Cortex of kidney (tissue), 1 donor: Measurements from ENCODE around the gene NFX1.

Experiments
- DNase-seq: peaks from one replicate; lab custom pipeline; 2025; lab: John Stamatoyannopoulos, UW

Gene NFX1

DNA sequence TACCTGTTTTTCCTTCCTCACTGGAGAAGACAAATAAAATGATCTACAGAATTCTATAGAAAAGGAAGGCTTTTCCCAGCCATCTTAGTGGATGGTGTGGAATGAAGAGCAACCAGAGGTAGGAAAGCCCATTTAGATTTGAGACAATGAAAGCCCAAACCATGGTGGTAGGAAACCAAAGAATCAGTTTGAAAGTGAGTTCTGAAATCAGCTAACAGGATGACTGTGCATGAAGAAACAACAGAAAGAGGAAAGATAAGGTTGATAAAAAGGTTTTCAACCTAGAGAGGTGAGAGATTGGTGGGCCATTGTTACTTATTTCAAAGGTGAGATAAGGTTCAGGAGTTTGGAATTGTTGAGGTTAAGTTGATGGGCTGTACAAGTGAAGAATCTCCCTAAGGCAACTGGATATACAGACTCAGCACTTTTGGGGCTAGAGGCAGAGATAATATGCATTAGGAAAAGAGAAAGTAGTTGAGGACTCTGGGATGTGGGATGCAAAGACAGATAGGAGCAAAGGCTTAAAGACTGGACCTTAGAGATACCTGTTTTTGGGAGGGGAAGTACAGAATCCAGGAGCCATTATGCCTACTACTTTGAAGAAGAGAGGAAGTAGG is 23.1 kb upstream of the NFX1 start:
- DNase-seq = no peak

DNA sequence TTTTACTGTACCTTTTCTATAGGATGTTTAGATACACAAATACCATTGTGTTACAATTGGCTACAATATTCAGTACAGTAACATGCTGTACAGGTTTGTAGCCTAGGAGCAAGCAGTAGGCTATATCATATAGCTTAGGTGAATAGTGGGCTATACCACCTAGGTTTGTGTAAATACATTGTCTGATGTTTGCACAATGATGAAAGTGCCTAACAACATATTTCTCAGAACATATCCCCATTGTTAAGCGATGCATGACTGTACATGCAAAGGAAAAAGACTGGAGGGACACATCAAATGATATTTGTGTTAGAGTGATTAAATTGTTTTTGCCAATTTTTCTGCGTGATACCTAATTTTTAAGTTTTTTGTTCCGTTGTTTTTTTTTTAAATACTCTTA is 20.2 kb upstream of the NFX1 start:
- no peak for DNase-seq

DNA sequence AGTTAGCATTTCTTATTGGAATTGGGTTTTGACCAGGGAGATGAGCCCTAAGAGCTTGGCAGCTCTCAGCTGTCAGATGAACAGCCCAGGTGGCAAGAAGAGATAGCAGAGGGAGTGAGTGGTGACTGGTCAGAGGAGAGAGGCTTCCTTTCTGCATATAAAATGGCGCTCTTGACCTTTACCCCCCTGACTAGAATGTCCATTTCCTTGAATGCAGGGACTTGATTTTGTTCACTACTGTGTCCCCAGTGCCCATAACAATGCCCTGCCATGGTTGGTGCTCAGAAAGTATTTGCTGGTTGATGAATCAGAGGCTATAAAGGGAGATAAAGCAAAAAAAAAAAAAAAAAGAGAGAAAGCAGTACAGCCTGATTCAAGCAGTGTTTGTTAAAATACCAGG is 18.3 kb upstream of the NFX1 start:
- no peak for DNase-seq

DNA sequence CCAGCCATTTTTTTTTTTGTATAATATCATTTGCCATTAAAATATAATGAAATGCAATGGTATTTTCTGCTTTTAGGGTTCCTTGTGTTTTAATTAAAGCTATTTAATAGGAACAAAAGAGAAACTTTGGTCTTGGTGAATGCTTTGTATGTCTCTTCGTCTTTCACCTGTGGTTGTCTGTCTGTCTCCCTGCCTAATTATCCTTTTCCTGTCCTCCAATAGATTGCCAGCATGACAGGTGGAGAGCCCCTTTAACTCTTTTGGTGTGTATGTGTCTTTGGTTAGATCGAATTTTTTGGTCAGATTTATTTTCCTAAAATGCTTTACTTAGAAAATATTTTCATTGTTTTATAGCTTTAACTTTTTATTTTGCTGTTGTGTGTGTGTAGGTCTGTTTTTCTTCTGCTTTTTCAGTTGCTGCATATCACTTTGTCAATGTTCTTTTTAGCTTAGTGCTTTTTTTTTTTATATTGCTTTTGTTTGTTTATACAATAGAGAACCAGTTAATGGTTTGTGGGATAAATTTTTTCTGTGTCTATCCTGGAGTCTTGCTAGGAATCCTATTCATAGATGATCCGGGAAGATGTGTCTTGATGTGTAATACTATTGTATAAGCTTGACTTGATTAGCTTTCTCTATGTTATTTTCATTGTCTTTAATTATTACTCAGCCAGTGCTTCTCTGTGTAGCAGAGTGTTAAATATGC is 16.9 kb upstream of the NFX1 start:
- no peak for DNase-seq

DNA sequence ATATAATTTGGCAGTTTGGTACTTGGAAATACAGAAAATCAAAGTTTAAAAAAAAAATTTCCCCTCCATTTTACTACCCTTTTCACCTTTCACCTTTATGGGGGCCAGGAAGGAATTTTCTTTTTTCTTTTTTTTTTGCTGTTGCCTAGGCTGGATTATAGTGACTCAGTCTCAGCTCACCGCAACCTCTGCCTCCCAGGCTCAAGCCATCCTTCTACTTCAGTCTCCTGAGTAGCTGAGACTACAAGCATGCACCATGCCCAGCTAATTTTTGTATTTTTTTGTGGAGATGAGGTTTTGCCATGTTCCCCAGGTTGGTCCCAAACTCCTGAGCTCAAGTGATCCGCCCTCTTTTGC is 16.4 kb upstream of the NFX1 start:
- DNase-seq = no peak

DNA sequence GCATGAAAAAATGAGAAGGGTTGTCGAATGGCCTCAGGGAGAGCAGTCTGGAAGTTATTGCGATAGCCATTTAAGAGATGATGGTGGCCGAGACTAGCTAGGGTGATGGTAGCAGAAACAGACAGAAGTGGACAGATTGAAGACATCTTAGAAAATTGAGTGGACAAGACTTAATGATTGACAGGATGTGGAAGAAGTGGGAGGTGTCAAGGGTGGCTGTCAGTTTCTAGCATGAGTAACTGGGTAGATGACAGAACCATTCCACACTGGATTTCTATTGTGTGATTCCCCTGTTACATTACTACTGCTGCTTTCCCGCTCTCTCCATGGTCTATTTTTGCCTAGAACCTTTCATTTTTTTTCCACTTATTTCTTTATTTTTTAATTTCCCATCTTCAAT is 12.8 kb upstream of the NFX1 start:
- DNase-seq = no peak

DNA sequence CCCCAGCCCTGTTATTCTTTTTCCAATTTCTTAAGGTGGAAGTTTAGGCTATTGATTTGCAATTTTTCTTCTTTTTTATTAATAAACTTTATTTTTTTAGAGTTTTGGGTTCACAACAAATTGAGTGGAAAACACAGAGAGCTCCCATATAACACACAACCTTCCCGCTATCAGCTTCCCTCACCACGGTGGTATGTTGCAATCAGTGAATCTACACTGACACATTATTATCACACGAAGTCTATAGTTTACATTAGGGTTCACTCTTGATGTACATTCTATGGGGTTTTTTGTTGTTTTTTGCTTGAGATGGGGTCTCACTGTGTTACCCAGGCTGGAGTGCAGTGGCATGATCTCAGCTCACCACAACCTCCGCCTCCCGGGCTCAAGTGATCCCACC is 4.8 kb upstream of the NFX1 start:
- DNase-seq = no peak

DNA sequence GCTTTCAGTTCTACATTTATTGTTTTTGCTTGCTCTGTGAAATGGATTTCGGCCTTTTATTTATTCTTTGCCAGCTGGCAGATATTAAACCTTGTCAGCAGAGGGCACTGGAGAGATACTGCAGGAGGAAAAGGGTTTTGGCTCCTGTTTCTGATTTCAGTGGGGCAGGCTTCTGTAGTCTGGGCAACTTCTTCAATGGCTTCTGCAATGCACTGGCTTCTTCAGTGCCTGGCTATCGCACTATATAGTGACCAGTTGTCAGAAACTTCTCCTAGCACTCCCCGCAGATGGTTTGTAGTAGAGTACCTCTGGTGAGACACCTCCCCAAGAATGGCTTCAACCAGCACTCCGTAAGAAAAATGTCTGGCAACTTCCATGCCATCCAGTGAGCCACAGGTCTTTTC is 3.2 kb upstream of the NFX1 start:
- no peak for DNase-seq

DNA sequence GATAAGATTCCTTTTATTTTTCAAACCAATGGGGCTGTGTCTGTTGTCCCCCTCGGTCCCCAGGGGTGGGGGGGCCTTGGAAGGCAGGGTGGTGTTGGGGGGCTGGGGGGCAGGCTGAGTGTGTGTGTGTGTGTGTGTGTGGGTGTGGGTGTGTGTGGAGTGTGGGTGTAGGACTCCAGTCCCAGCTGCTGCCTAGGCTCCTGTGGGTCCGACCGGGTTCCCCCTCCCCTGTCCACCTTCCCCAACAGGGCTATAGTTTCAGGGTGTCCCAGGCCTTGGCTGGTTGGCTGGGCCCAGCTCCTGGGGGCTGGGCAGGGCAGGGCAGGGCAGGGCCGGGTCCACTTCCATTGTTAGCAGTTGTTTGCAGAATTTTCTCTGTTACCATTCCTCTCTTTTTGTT is 2.1 kb upstream of the NFX1 start:
- no peak for DNase-seq

DNA sequence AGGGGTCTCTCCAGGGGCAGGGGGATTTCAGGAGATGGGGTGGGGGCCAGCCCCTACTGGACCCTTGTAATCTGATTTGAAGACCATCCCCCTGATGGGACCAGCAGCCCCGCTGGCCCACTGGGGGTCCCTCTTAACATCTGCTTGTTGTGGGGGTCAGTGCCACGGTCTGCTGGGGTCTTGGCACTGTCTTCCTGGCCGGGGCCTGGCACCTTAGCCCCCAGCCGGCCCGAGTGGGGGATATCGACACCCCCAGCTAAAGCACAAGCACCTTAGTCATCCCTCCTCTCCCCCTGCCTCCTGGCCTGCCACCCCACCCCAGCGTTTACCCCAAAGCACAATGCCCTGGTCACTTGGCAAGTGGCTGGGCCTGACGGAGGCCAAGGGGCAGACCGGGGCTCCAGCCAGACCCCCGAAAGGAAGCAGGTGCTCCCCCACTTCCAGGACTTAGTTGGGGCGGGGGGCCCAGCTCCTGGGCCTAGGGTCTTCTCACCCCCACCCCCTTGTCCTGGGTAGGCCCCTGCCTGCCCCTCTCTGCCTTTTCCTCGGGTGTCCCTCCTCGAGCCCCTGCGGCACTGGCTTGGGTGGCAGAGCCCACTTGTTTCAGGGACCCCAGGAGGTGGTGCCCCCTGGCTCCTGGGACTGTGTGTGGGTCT is 1.4 kb upstream of the NFX1 start:
- DNase-seq = no peak

DNA sequence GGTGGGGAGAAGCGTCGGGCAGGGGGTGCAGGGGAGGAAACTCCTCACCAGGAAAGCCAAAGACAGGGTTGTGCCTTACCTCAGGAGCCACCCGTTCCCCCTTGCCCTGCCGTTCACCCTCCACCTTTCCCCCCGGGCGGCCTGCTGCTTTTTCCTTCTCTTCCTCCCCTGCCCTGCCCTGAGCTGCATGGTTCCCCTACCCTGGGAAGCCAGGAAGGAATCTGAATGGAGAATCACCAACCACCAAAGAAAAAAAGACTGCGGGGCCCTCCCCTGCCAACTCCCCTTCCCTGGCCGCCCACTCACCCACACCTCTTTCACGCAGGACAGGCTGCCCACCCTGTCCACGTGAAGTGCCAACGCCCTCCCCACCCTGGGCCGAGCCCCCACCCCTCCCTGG is 820 bp upstream of the NFX1 start:
- DNase-seq = no peak

DNA sequence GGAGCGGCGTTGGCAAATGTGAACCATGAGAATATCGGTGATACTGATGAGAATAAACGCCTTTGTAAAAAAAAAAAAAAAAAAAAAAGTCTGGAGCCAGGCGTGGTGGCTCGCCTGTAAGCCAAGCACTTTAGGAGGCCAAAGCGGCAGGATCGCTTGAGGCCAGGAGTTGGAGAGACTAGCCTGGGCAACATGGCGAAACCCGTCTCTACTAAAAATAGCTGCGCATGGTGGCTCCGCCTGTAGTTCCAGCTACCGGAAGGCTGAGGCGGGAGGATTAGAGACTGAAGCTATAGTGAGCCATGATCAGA is 425 bp upstream of the NFX1 start:
- no peak for DNase-seq

DNA sequence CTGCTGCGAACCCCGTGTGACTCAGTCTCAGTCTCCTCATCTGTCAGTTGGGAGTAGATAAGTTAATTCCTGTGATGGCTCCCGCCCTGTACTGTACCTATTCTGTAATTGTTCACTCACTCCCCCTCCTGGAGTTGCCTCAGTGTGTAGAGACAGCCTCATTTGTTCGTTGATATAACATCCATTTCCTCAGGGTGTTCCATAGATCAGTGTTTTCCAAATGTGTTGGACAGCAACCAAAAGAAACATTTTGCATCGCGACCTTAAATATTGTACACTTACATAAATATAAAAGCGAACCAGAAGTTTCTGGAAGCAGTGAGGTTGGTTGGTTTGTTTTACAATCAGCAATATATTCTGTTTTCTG is 698 bp downstream of the NFX1 start:
- no peak for DNase-seq

DNA sequence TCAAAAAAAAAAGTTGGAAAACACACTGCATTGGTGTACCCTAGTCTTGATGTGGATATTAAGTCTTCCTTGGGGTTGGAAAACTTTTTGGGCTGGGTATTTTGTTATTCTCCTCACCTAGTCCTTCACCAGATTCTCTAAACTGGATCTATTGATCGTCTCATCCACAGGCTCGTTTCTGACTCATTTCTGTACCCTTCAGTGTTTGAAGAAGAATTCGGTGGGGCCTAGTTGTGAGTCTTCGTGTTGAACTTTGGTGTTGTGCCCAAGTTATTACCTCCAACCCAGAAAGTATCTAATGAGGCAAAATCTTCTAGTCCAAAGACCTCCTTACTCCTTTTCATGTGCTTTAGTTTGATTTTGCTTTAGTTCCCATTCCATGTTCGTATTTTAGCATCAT is 1.6 kb downstream of the NFX1 start:
- no peak for DNase-seq

DNA sequence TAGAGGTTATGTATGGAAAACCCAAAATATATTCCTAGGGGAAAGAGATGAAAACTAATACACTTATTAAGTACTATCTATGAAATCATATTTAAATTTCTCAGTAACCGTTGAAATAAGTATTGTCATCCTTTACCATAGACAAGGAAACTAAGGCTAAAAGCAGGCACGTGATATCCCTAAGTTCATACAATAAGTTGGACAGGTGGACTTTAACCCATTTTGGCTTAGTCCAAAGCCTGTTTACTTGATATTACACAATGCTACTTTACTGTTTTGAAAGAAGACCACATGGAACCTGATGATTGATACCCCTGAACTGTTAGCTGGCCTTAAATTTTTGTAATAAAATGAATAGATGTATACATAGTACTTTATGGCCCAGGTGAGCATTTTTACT is 3.5 kb downstream of the NFX1 start:
- no peak for DNase-seq

DNA sequence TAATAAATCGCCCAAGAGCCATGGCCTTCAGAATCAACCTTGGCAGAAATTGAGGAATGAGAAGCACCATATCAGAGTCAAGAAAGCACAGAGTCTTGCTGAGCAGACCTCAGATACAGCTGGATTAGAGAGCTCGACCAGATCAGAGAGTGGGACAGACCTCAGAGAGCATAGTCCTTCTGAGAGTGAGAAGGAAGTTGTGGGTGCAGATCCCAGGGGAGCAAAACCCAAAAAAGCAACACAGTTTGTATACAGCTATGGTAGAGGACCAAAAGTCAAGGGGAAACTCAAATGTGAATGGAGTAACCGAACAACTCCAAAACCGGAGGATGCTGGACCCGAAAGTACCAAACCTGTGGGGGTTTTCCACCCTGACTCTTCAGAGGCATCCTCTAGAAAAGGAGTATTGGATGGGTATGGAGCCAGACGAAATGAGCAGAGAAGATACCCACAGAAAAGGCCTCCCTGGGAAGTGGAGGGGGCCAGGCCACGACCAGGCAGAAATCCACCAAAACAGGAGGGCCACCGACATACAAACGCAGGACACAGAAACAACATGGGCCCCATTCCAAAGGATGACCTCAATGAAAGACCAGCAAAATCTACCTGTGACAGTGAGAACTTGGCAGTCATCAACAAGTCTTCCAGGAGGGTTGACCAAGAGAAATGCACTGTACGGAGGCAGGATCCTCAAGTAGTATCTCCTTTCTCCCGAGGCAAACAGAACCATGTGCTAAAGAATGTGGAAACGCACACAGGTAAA is 4.5 kb downstream of the NFX1 start:
- DNase-seq = no peak

DNA sequence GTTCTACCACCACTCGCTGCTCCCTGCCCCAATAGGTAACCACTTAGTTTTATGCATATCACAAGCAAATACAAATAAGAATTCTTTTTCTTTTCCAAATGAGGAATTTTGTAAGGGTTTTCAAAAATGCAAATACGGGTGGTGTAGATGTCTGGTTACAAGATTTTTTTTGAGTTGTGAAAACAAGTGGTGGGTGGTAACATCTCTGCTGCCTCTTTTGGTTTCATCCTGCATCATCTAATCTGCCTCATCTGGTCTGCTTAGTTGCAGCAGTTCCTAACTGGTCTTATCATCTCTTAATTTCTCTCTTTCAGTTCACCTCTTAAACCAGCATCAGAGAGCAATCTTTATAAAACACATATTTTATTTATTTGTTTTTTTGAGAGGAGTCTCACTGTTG is 5.3 kb downstream of the NFX1 start:
- DNase-seq = no peak

DNA sequence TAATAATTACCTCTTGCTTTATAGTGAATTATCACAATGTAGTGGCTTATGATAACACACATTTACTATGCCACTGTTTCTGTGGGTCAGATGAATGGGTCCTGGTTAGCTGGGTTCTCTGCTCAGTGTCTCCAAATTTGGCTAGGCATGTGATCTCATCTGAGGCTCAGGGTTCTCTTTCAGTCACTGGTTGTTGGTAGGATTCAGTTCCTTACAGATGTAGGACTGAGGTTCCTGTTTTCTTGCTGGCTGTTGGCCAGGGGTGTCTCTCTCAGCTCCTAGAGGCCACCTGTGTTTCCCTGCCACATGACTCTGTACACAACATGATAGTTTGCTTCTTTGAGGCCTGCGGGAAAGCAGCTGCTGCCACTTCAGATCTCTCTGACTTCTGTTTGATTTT is 7.1 kb downstream of the NFX1 start:
- no peak for DNase-seq

DNA sequence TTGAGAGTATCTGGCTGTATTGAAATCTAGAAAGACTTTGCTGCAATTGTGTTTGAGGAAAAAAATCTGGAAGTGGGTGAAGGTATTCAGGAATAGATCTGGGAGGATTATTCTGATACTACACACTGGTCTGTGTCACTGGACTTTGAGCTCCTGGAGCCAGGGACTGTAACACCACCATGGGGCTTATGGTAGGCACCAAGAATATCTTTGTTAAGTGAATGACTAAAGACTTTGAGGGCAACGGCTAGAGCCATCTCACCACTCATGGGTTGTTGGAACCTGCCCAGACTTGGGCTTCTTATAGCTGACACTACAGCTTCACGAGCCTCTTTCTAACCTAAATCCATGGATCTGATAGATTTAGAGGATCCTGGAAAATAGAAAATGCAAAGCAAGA is 10.2 kb downstream of the NFX1 start:
- DNase-seq = no peak

DNA sequence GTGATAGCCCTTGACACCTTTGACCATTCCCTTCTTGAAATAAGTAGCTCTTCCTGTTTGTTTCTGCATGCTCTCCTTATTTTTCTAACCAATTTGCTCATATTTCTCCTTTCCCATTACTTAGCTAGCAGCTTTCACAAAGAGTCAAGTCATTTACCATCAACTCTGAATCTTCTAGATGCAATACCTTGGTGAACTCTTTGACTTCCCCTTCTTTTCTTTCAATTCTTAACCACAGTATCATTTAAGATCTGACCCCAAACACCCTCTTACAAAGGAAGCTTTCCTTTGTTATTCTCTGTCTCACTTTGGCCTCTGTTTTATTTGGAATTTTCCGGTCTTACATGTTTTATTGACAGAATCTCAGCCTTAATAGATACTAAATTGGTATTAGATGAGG is 14.0 kb downstream of the NFX1 start:
- no peak for DNase-seq

DNA sequence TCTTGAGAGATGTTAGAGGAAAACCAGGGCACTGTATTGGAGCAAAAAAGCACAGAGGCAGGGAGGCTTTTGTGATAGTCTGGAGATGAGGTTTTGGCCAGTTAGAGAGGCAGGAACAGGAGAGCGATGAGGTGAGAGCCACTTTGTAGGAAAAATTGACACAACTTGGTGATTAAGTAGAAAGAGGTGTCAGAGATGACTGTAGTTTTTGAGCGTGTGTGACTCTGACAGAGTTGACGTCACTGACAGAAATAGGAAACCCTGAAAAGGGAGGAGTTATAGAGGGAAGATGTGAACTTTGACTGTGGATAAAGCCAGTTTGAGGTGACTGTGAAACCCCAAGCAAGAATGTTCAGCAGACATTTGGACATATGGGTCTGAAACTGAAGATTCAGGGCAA is 15.7 kb downstream of the NFX1 start:
- DNase-seq = no peak

DNA sequence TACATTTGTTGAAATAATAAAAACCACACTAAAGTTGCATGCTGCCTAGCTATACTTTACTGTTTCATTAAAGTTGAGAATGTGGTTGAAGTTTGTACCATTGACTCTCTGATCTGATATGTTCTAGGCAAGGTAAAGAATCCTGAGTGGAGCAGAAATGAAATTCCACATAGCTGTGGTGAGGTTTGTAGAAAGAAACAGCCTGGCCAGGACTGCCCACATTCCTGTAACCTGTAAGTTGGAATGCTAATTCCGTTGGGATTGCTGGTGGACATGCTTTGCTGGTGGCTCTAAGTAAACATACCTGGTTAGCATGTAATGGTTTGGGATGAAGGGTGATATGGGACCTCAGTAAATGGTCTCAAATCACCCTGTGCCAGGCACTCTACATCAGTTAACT is 16.8 kb downstream of the NFX1 start:
- no peak for DNase-seq

DNA sequence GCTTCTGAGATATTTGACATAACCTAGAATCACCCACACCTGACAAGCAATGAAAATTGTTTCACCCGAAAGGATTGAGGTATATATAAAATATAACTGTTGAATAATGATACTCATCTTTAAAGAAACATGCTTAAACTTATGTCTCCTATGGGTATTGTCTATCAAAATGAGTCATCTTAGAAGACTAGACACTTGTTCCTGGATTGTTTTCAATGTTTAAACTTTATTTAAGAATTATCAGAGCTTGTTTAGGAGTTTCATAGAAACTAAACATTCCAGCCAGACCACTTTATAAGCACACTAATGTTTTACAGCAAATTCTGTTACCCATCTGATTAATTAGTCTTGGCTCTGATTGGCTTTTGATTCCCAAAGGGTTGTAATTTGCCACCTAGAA is 19.6 kb downstream of the NFX1 start:
- DNase-seq = no peak
